ENCODE measurements around the gene XYLT1.
"Not testable (repeated sequence)": the region's sequence is repeated elsewhere in the genome, so short reads cannot be mapped to it uniquely, and the experiment has no call there.

GRCh38 chr16:17482341-17482740 lies 11.6 kb upstream of the XYLT1 start:
- TF ChIP-seq POLR2A (IDR thresholded peaks at IDR 0.05); CTCF (IDR thresholded peaks at IDR 0.05); POLR2AphosphoS5 (IDR thresholded peaks at IDR 0.05; ENCODE audit: insufficient read depth in 1 of 2, low read depth in 1 of 2): not testable (repeated sequence)

Measured in vagina (tissue), 2 donors.